Activated CD4-positive, alpha-beta T cell treated with anti-CD3 and anti-CD28 coated beads, Interleukin-2, amount 50 U/mL, for 24 hours (primary cell): ENCODE results near the gene EMX1.

Experiments
- DNase-seq, 2 donors: peaks; one replicate each; pipeline ENCODE4 v3.0.0-alpha.2; 2020; ENCODE audit warnings: low read depth in 1 of 2, low spot score in 1 of 2

EMX1 gene

DNA sequence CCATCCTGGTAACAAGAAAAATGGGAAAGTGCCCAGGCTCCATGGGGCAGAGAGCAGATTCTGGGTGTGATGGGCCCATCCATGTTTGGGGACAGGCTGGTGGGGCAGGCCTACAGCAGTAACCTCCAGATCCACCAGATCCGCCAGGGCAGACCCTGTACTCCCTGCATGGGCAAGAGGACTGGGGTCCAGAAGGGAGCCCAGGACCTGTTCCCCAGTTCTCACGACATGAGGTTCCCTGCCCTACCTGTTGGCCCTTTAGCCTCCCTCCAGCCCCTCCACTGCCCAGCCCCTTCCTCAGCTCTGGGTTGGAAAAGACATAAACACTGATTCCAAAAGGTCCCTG is 38.7 kb downstream of the EMX1 start:
- DNase-seq: no peak

DNA sequence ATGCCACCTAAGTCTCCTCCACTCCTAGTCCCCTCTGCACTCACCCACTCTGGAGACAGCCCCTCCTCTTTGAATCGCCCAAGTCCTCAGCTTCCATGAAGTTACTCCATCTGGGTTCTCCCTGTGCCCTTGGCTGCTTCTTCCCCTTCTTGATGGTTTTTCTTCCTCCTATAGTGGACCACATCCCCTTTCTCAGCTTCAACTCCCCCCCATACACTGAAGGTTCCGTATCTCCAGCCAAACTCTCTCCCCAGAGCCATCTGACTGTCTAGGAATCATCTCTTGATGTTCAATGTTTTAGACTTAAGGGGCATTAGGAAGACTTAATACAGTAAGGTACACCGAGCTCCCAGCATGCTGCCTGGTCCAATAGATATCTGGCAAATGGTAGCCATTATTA is 39.6 kb downstream of the EMX1 start:
- no peak for DNase-seq

DNA sequence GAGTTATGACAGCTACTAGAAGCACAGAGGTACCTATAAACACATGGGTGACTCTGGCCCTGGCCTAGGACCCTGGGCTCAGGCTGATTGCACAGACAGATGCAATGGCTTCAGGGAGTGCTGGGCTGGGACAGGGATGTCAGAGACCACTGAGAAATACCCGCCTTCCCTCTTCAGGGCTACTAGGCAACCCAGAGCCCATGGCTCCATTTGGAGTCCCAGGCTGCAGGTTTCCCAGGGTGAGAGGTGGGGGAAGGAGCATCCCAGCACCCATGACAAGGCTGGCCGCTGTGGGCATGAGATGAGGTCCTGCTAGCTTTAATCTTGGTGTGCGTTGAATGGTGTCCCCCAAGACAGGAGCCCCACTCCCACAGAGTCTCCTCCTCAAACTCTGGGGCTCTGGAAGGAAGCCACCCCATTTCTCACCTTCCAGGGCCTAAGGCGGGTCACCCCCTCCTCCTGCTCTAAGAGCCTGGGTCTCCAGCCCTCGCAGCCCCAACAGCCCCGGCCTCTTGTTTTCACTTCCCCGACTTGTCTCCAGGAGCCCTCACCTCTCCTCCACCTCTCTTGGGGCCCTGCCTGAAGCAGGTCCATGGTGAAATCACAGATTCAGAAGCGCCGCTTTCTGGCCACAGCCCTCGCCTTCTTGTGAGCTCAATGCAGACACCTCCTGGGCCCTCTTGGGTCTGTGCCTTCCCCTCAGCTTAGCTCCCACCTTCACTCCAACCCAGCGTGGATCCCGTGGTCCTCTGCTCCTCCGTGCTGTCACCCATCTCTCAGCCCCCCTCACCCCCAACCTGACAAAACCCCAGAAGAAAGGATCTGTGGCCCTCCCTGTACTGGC is 41.4 kb downstream of the EMX1 start:
- no peak for DNase-seq

- DNase-seq: no peak
These were observed 42.2 kb downstream of the EMX1 start for GRCh38 chr2:72959554-72959953.

GRCh38 chr2:72959995-72960981 is 43.0 kb downstream of the EMX1 start:
- DNase-seq: no peak

- DNase-seq: no peak
These were observed 43.9 kb downstream of the EMX1 start for GRCh38 chr2:72961036-72961720.

DNA sequence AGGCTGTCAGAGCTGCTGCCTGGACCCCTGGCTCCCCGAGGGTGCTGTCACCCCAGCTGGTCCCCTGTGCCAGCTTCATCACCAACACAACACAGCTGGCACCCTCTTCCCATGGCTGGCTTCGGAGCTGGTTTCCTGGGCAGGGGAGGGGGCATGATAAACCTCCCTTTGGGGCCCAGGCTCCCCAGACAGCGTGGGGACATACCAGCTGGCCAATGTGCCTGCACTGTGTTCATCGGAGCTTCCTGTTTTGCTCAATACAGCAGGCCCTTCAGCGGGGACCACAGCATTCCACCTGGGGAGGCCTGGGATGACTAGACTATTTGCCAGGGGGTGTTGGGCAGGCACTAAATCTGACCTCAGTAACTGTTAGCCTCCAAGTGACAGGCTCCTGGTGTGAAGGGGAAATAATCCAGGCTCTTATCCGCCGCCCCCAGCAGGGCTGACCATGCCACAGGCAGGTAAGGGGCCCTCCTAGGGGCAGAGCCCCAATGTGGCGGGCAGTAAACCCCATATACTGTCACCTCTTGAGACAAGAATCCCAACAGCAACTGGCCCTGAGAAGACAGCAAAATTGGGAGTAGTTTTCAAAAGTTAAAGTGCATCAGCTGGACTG is 44.6 kb downstream of the EMX1 start:
- no peak for DNase-seq

DNA sequence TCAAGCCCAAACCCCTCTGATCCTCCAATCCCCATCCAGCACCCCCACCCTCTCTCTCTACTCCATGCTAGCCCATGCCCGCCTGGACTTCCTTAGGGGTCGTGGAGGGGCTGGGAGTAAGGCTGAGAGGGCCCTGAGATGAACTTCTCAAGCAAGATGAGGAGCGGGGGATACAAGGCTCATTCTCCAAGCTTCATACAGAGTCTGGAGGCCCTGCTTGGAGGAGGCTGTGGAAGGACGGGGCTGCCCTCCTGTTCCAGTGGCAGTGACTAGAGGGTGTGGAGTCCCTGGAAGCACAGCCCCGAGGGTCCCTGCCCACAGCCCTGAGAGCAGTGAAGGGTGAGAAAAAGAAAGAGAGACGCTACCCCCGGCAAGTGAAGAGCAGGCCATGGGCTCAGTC is 45.6 kb downstream of the EMX1 start:
- DNase-seq: no peak

GRCh38 chr2:72963423-72964145 is 46.3 kb downstream of the EMX1 start:
- no peak for DNase-seq

GRCh38 chr2:72964146-72964525 is 46.8 kb downstream of the EMX1 start:
- DNase-seq: no peak

GRCh38 chr2:72965016-72965415 is 47.7 kb downstream of the EMX1 start:
- no peak for DNase-seq

DNA sequence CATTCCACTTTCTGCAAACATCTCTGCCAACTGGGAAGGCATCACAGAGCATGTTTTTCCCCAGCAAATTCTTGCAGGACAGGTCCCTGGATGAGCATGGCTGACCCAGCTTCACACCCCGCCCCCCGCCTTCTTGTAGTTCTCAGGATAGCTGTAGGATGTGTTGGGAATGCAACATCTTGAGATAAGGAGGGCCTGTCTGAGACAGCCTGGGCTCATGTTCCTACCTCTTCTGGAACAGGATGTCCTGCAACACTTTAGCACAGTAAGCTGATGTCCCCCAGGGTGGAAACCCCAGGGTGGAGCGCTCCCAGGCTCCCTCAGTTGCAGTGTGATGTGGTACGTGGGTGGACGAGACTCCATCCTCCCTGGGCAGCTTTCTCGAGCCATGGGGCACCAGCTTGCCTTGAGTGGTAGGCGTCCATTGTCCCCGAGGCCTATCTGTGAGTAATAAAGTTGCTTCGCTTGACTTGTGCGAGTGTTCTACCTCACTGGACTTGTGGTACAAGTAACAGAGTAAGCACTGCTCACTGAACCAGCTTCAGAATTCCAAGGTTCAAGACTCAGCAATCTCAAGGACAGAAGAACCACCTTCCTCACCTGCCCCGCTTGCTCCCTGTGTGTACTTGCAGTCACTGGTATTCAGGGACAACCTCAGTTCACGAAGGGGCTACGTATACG is 48.6 kb downstream of the EMX1 start:
- no peak for DNase-seq

- DNase-seq: no peak
These were observed 51.0 kb downstream of the EMX1 start for GRCh38 chr2:72968286-72968685.

GRCh38 chr2:72969706-72970105 is 52.4 kb downstream of the EMX1 start:
- DNase-seq: no peak

GRCh38 chr2:72971036-72971435 is 53.7 kb downstream of the EMX1 start:
- DNase-seq: no peak

GRCh38 chr2:72972352-72973136 is 55.2 kb downstream of the EMX1 start:
- no peak for DNase-seq

- no peak for DNase-seq
These were observed 55.8 kb downstream of the EMX1 start for GRCh38 chr2:72973137-72973535.

DNA sequence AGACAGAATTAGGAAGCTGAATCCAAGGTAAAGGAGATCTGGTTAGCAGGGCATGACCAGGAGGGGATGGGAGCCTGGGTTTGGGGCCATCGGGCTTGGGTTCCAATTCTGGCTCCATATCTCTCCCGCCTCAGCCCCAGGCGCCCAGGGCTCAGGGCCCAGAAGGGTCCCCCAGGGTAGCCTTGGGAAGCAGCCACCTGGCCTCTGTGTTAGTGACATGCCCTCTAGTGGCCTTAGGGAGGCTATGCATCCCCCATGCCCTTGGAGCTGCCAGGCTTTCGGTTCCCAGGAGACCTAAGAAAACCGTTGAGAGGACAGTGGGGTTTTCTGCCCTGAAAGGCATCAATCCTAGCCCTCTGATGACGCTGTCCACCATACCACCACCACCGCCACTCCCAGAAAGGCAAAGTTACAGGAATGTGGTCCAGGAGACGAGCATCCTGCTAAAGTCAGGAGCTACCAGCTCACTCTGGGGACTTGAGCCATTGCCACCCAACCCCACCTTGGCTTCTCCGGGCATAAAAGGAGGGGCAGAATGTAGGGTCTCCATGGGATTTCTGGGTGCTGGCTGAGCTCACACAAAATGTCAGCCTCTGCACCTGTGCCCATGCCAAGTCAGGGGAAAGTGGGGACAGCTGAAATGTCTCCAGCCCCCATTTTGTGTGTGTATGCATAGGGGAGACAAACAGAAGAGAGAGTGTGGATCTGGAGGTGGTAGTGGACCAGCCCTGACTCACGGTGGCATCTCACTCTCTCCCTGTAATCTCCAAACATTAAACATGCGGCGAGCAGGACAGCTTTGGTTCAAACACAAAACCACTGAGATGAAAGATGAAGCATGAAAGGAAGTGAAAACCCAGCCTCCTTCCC is 56.5 kb downstream of the EMX1 start:
- peak in 1 of 2 donors; percentile 11 for DNase-seq
